Suprapubic skin (tissue), 4 donors: ENCODE results near the gene NEURL4. TPM values are rescaled to one million over a fixed set of nuclear protein-coding genes. Genes with fewer than 3 reads are reported as not detected.

Experiments
- DNase-seq, 2 donors: peaks; one replicate each; pipeline ENCODE4 v3.0.0-alpha.2; 2019; ENCODE audit warnings: low spot score in 2 of 2
- H3K27ac ChIP-seq: fragments of 200-600 bp; sonication (generic); one replicate; pipeline ENCODE4 v1.5.1; 2019
- H3K27me3 ChIP-seq: fragments of 200-600 bp; sonication (generic); one replicate; pipeline ENCODE4 v1.5.1; 2019
- H3K36me3 ChIP-seq: fragments of 200-600 bp; sonication (generic); one replicate; pipeline ENCODE4 v1.5.1; 2019
- H3K4me1 ChIP-seq: fragments of 200-600 bp; sonication (generic); one replicate; pipeline ENCODE4 v1.5.1; 2019
- H3K4me3 ChIP-seq: fragments of 200-600 bp; sonication (generic); one replicate; pipeline ENCODE4 v1.5.1; 2019; ENCODE audit warnings: mild to moderate bottlenecking
- H3K9me3 ChIP-seq: fragments of 200-600 bp; sonication (generic); one replicate; pipeline ENCODE4 v1.5.1; 2019
- CTCF ChIP-seq, 2 donors: fragments of 200-600 bp in 1 of 2; fragments of 450-650 bp in 1 of 2; sonication (generic) in 1 of 2; IDR thresholded peaks; one replicate each; pipeline ENCODE4 v1.5.1; 2016 to 2019; ENCODE audit warnings: antibody characterized with exemption in 2 of 2, mild to moderate bottlenecking in 1 of 2, moderate library complexity in 1 of 2
- EP300 ChIP-seq: sonication (generic); formaldehyde crosslinking; IDR thresholded peaks from one replicate; pipeline ENCODE4 v1.6.1; 2017; ENCODE audit warnings: antibody characterized with exemption
- POLR2A ChIP-seq, 2 donors: fragments of 450-650 bp; IDR thresholded peaks; one replicate each; pipeline ENCODE4 v1.6.1; 2017; ENCODE audit warnings: antibody characterized with exemption in 2 of 2, mild to moderate bottlenecking in 2 of 2, moderate library complexity in 2 of 2
- POLR2AphosphoS5 ChIP-seq, 3 donors: sonication (generic); formaldehyde crosslinking; IDR thresholded peaks; one replicate each; pipeline ENCODE4 v1.6.1; 2017; ENCODE audit warnings: antibody characterized with exemption in 3 of 3
- WGBS: methylation state at CpG from one replicate; pipeline ENCODE4 v1.1.5; 2018; 5-methylcytosine and 5-hydroxymethylcytosine counted together
- total RNA-seq, 4 donors: library from RNA; depleted of rRNA; stranded (reverse); fragments of >200 nt; gene quantifications; one replicate each; pipeline ENCODE4 v1.1.0, GENCODE V29; 2016

Gene NEURL4
- total RNA-seq, 4 donors from 2014 or later = 11.7 to 51.3 (median 20.6) TPM

GRCh38 chr17:7281953-7282751, 47.0 kb downstream of the NEURL4 start:
- no peaks in the 10 kb centered on the region for H3K36me3 ChIP-seq
- H3K27ac ChIP-seq = peak overlapping the region; percentile 73
- H3K4me1 ChIP-seq = peaks cover 34% of the 10 kb centered on the region
- 9% methylated on average over 8 of the region's 43 CpGs for WGBS
- H3K27me3 ChIP-seq = peaks cover 3% of the 10 kb centered on the region
- DNase-seq = no peak
- no peaks in the 10 kb centered on the region for H3K9me3 ChIP-seq
- no peak for TF ChIP-seq POLR2A (IDR thresholded peaks at IDR 0.05)
- TF ChIP-seq POLR2AphosphoS5 (IDR thresholded peaks at IDR 0.05) = no peak
- TF ChIP-seq EP300 = no peak
- no peak for TF ChIP-seq CTCF (IDR thresholded peaks at IDR 0.05)
- peak overlapping the region; percentile 53 for H3K4me3 ChIP-seq

GRCh38 chr17:7281074-7281952, 47.8 kb downstream of the NEURL4 start, which contains the start of gene SLC2A4:
Gene SLC2A4, plus strand, starts transcription at chr17:7281718. Its CDS starts 217 bp downstream, at chr17:7281935.
- H3K4me1 ChIP-seq = peaks cover 34% of the 10 kb centered on the region

GRCh38 chr17:7280519-7281073, 48.5 kb downstream of the NEURL4 start:
- peak; percentile 87 to 93 for DNase-seq
- TF ChIP-seq POLR2AphosphoS5 (IDR thresholded peaks at IDR 0.05) (no peak), CTCF (IDR thresholded peaks at IDR 0.05) (peak; percentile 85 to 95)
- Histone ChIP-seq H3K27me3 (peaks cover 3% of the 10 kb centered on the region), H3K9me3 (no peaks in the 10 kb centered on the region), H3K36me3 (no peaks in the 10 kb centered on the region), H3K4me1 (peaks cover 34% of the 10 kb centered on the region), H3K4me3 (peak overlapping the region; percentile 53), H3K27ac (peak overlapping the region; percentile 73)
- WGBS = 3% methylated on average over 10 of the region's 29 CpGs

More at GRCh38 chr17:7281074-7281952, 47.8 kb downstream of the NEURL4 start, which contains the start of gene SLC2A4:
- peak; percentile 95 for DNase-seq
- 0% methylated on average over 32 of the region's 71 CpGs for WGBS
- Histone ChIP-seq H3K27me3 (peaks cover 3% of the 10 kb centered on the region), H3K36me3 (no peaks in the 10 kb centered on the region), H3K9me3 (no peaks in the 10 kb centered on the region), H3K27ac (peak within 1 kb of the TSS; percentile 73), H3K4me3 (peak within 1 kb of the TSS; percentile 53)
- TF ChIP-seq POLR2A (IDR thresholded peaks at IDR 0.05) (no peak), EP300 (no peak), CTCF (IDR thresholded peaks at IDR 0.05) (no peak), POLR2AphosphoS5 (IDR thresholded peaks at IDR 0.05) (no peak)

DNA sequence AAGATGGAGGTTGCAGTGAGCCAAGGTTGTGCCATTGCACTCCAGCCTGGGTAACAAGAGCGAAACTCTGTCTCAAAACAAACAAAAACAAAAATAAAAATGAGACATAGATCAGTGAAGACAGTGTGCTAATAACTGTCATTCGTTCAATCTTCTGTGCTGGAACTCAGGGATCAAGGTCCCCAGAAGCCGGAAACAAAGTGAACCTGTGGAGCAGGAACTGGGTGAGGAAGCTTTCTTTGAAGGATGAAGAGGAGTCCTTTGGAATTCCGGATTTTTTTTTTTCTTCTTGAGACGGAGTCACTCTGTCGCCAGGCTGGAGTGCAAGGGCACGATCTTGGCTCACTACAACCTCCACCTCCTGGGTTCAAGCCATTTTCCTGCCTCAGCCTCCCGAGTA, 49.7 kb downstream of the NEURL4 start:
- whole genome bisulfite sequencing = 83% methylated on average over 8 of the region's 8 CpGs
- peaks cover 3% of the 10 kb centered on the region for H3K27me3 ChIP-seq
- no peak overlapping the region for H3K4me3 ChIP-seq
- H3K36me3 ChIP-seq = no peaks in the 10 kb centered on the region
- no peaks in the 10 kb centered on the region for H3K9me3 ChIP-seq
- peaks cover 34% of the 10 kb centered on the region for H3K4me1 ChIP-seq
- H3K27ac ChIP-seq = no peak overlapping the region
- no peak for TF ChIP-seq POLR2AphosphoS5 (IDR thresholded peaks at IDR 0.05)
- TF ChIP-seq EP300 = no peak
- TF ChIP-seq POLR2A (IDR thresholded peaks at IDR 0.05) = no peak
- TF ChIP-seq CTCF (IDR thresholded peaks at IDR 0.05) = no peak
- DNase-seq = no peak
